HG03103 (cell line): Measurements from ENCODE around the gene MCCD1.
"Not testable (repeated sequence)": the region's sequence is repeated elsewhere in the genome, so short reads cannot be mapped to it uniquely, and the experiment has no call there.

ENCODE experiments used
- ATAC-seq: cut with Tn5 transposase; IDR thresholded peaks from one replicate; pipeline ENCODE4 v1.9.1; 2021; ENCODE audit warnings: low read depth; ENCODE audit not compliant: unreplicated experiment

MCCD1 gene

GRCh38 chr6:31528821-31529328 lies at the start of gene MCCD1:
Gene MCCD1 (plus strand): TSS chr6:31528962. CDS start chr6:31529015, 53 bp downstream.
- no peak for ATAC-seq

DNA sequence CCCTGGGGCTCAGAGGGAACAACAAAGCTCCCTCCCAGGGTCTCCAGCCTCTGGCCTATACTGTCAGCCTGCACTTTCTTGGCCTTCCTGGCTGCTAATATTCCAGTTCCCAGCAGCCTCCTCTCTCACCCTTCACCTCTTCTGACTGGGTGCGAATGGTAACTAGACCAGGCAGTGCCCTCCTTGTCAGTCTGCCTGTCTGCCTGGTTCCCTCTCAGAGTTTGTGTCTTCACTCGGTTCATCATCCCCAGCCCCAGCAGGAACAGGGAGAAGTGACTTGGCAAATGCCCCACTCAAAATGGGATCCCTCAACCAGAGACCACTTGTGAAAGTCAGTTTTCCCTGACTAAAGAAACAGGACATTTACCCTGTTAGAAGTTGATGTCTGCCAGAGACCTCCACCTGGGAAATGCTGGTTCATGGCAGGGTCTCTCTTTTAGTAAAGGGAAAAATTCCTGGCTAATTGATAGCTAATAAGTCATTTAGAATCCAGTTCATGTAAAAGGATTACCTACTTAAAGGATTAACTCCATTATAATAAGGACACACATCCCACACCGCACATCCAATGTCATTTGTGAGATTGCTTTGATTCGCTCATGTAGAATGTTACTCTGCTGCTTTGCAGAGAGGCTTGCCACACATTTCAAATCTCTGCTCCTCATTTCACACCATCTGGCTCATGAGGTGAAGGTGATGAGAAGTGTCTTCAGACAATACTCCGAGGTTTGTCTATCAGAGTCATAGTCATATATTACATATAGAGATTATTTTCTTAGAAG lies 49.4 kb upstream of the MCCD1 start:
- ATAC-seq: no peak

- no peak for ATAC-seq
These were observed 48.7 kb upstream of the MCCD1 start for GRCh38 chr6:31479933-31480535.

DNA sequence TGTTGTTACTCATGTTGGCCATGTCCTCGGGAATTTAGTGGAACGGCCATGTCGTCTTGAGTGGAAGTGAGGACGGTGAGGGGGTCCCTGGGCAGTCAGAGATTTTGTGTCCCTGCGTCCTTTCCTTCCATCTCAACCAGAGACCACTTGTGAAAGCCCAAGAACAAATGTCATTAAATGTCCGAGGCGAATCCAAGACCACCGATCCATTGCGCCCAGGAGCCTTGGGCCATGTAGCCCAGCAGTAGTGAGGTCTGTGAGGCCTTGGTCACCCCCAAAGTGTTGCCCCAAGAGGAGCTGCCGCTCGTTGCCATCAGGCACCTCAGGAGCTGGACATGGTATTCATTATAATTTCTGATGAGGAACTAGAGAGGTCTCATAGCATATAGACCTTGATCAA lies 48.2 kb upstream of the MCCD1 start:
- ATAC-seq: no peak

DNA sequence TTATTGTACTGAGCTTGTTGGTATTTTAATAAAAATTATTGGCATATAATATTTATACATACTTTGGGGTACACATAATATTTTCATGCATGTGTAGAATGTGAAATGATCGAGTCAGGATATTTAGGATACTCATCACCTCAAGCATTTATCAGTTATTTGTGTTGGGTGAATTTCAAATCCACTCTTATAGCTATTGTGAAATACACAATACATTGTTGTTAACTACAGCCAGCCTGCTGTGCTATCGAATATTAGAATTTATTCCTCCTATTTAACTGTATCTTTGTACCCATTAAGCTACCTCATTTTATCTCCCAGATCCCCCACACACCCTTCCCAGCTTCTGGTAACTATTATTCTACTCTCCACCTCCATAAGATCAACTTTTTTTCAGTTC lies 45.4 kb upstream of the MCCD1 start:
- no peak for ATAC-seq

GRCh38 chr6:31485055-31485454 lies 43.7 kb upstream of the MCCD1 start:
- no peak for ATAC-seq

DNA sequence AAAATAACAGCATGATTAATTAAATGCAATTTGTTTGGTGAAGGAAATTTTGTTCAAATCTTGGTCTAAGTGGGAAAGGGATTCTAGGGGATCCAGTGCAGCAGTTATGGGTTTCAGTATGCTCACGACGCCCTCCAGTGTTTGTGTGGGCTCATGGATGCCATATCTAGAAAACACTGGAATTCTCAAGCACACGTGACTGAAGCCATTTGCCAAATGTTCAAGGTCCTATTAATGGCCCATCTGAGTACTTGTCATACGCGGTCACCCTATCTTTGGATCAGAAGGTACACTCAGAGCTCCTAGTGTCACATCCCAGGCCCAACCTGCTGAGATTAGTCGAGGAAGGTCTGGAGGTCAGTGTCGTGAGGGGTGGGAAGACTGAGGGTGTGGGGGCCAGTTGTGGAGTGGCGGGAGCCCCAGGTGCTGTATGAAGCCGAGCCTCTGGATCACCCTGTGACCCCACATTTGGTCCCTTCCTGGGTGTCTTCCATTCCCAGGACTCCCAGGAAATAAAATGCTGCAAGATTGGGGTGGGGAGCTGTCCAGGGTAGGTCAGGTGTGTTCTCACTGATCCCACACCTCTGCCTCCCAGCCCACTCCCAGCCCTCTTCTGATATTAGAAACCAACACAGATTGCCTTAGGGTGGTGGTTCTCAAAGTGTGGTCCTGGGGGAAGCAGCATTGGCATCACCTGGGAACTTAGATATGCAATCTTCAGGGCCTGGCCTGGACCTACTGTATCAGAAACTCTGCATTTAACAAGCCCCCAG lies 42.5 kb upstream of the MCCD1 start:
- not testable (repeated sequence) for ATAC-seq

DNA sequence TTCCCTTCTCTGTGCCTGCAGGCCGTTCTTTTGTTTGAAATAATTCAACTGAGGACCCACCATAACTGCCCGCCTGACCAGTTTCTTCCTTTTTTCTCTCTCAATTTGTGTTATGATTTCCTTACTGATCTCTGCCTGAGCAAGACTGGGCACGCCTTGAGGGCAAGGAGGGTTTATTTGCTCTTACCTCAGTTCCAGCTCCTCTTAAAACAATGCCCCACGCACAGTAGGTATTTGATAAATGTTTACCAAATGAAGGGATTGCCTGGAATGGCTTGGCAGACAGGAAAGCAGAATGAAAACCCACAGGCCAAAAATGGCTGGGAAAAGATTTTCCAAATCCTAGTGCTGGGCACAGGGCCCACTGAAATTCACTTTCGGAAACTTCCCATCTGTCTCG lies 41.1 kb upstream of the MCCD1 start:
- not testable (repeated sequence) for ATAC-seq

DNA sequence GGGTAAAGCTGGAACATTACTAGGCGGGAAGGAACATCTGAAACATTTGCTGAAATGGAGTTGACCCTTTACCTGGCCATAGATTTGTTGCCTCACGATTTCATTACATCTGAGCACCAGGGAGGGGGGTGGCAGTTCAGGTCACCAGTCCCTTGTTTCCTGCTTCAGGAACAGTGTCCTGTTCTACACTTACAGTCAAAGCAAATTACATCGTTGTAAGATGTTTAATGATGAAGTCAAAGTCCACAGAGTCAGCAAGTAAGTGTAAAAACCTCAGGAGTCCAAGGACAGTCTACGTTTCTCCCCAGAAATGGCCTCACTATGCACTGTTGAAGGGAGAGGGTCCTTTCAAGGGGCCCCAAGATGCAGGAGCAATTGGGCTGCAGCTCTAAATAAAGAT lies 39.7 kb upstream of the MCCD1 start:
- no peak for ATAC-seq

DNA sequence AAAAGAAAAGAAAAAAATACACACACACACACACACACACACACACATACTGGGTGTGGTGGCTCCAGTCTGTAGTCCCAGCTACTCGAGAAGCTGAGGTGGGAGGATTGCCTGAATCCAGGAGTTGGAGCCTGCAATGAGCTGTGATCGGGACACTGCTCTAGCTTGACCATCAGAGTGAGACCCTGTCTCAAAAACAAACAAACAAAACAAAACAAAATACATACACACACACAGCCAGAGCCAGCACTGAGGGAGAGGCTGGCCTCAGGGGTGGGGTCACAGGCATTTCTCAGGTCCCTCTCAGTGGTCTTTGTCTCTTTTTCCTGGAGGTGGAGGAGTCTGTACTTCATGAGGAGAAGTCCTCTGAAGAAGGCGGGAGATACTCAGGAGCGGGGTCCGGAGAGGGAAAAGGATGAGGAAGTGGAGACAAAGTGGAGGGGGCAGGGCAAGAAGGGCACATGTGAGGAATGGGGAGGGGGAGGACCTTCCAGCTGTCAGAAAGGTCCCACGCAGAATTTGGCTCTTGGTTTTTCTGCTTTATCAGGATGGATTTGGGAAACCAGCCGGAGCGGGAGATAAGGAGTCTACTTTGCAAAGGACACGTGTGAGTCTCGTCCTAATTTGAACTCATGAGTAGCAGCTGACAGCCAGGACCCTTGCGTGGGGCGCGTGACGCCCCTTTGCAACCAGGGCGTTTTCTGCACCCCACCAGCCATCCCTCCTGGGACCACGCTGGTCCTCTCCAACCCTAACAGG lies 38.5 kb upstream of the MCCD1 start:
- no peak for ATAC-seq

DNA sequence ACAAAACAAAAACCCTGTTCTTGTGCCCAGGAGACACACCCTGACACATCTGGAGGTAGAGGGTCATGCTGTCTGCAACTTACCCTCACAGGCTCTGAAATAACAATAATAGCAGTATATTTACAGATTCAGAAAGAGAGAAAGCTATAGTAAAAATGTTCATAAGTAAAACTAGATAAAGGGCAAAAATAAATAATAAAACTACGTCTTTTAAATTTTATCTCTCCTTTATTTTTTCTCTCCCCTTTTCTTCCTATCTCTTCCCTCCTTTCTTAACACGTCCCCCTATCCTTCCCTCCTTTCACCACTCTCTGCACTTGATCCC lies 35.2 kb upstream of the MCCD1 start:
- not testable (repeated sequence) for ATAC-seq

GRCh38 chr6:31493875-31494694 lies 34.7 kb upstream of the MCCD1 start:
- ATAC-seq: peak; percentile 40

GRCh38 chr6:31495580-31495979 lies 33.2 kb upstream of the MCCD1 start:
- no peak for ATAC-seq

DNA sequence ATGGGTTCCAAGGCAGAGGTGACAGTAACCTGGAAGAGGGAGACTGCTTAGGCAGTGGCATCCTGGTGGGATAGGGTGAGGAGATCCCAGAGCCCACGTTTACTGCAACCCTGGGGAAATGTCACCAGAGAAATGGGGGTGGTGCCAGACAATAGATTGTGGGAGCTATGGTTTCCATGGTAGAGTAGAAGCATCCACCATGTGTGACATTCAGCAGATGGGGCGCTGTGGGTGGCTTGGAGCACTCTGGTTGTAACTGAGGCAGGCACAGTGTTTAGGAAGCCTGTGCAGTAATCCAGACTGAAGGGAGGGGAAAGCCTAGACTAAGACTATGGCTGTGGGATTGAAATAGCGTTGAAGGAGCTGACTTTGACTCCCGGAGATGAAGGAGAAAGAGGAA lies 31.9 kb upstream of the MCCD1 start:
- ATAC-seq: not testable (repeated sequence)

DNA sequence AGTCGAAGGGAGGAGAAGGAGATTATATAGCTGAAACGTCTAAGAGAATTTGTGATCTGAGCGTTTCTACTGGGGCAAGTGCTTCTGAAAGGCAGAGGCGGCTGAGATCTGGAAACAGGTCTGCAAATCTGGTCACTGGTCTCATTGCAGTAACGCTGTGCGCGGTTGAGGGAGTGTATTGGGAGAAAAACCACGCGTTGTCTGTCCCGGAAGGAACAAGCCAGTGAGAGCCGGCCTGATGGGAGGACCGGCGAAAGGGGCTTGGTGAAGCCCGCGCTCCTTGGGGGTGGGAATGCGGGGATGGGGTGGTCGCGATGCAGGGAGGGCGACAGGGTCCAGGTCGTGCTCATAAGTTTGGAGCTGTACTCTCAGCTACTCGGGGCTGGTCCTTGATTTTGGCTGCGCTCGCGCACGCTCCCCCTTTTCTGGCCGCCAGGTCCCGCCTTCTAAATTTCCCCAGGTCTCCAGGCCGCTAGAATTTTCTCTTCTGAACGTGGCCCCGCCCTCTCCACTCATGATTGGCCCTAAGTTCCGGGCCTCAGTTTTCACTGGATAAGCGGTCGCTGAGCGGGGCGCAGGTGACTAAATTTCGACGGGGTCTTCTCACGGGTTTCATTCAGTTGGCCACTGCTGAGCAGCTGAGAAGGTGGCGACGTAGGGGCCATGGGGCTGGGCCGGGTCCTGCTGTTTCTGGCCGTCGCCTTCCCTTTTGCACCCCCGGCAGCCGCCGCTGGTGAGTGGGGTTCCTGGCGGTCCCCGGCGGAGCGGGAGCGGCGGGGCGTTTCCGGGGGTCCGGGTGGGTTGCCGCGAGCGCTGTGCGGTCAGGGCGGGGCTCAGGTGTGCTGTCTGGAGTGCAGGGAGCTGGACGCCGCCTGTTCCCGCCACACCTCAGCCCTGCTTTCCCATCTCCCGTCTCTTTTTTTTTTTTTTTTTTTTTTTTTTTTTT lies 31.0 kb upstream of the MCCD1 start, which contains the start of gene MICB:
Gene MICB (plus strand): TSS at position 615 of the 946 bp plus-strand sequence. CDS start 49 bp downstream, at position 664.
- peak; percentile 45 for ATAC-seq

DNA sequence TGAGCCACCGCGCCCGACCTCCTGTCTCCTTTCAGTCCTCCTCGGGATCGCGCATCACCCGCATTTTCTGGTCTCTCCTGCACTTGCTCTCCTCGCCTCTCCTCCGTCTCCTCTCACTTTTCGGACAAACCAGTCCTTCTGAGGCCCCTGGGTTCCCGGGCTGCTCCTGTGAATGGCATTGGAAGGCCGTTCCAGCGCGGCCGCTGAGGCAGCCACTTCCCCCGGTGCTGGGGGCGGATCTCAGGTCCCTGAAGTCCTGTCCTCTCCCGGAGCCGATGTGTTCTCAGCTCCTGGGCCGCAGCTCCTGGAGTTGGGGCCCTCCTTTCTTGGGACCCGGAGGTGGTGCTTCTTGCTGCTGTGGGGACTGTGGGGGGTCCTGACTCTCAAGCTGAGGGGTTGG lies 30.0 kb upstream of the MCCD1 start:
- ATAC-seq: no peak

GRCh38 chr6:31499648-31500047 lies 29.1 kb upstream of the MCCD1 start:
- not testable (repeated sequence) for ATAC-seq

DNA sequence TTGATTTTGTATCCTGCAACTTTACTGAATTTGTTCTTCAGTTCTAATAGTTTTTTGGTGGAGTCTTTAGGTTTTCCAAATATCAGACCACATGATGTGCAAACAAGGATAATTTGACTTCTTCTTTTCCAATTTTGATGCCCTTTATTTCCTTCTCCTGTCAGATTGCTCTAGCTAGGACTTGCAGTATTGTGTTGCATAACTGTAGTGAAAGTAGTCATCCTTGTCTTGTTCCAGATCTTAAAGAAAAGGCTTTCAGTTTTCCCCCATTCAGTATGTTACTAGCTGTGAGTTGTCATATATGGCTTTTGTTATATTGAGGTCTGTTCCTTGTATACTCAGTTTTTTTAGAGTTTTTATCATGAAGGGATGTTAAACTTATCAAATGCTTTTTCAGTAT lies 26.2 kb upstream of the MCCD1 start:
- ATAC-seq: no peak

DNA sequence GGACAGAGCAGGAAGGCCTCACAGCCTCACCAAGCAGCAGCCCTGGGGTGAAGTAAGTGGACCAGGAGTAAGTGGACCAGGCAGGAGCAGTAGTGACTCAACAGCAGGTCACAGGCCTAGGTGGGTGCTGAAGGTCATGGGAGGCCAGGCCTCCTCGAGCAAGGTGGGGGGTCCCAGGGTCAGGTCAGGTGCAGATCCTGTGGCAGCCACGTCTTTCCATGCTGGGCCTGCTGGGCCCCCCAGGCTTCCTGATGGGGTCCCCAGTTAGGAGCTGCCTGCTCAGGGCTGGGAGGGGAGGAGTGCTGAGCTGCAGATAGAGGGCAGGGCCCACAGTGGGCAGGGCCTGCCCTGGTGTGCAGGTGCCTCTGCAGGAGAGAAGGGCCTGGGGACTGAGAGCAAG lies 19.7 kb upstream of the MCCD1 start:
- ATAC-seq: not testable (repeated sequence)
